Adrenal gland (tissue), 5 donors: Measurements from ENCODE around the gene COL20A1.

Experiments used
- POLR2A ChIP-seq, 2 donors: fragments of 450-650 bp; IDR thresholded peaks; one replicate each; pipeline ENCODE4 v1.6.1; 2017; ENCODE audit warnings: antibody characterized with exemption in 2 of 2, mild to moderate bottlenecking in 2 of 2, moderate library complexity in 1 of 2
- TF ChIP-seq, protein P1 (sequence below), 6 experiments: fragments of 450-650 bp in 4 of 6; fragments of 200-600 bp in 2 of 6; sonication (generic) in 1 of 6; IDR thresholded peaks; 1 replicate in 5 of 6; 2 replicates in 1 of 6; pipeline versions ENCODE4 v1.5.1 to v1.8.0; 2016 to 2021; ENCODE audit warnings: antibody characterized with exemption in 6 of 6, mild to moderate bottlenecking in 2 of 6, moderate library complexity in 1 of 6
- donor health status: DM: no; HTN: no; CAD: no.

DNA sequence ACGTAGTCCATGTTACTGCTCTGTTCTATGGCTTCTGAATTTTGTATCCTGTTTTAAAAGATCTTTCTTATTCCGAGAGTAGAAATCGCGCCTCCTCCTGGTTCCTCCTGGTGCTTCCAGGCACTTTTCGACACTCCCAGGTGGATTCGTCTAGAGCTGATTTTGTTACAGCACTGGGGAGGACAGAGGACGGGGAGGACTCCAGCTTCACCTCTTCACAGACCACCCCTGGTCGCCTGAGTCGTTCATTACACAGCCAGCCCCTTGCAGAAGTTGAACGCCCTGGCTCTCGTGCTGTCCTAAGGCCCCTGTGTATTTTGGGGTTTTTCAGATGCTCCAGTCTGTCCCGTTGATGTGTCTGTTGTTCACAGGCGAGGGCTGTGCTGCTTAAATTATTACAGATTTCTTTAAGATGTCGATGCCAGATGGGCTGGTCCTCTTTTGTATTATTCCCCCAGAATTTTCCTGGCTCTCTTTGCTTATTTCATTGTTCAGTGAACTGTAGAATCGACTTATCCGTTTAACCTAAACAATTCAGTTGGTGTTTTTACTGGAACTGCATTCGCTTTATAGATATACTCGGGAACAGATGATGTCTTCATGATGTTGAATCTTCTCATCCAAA is 30.5 kb downstream of the COL20A1 start:
- TF ChIP-seq, protein P1, sequence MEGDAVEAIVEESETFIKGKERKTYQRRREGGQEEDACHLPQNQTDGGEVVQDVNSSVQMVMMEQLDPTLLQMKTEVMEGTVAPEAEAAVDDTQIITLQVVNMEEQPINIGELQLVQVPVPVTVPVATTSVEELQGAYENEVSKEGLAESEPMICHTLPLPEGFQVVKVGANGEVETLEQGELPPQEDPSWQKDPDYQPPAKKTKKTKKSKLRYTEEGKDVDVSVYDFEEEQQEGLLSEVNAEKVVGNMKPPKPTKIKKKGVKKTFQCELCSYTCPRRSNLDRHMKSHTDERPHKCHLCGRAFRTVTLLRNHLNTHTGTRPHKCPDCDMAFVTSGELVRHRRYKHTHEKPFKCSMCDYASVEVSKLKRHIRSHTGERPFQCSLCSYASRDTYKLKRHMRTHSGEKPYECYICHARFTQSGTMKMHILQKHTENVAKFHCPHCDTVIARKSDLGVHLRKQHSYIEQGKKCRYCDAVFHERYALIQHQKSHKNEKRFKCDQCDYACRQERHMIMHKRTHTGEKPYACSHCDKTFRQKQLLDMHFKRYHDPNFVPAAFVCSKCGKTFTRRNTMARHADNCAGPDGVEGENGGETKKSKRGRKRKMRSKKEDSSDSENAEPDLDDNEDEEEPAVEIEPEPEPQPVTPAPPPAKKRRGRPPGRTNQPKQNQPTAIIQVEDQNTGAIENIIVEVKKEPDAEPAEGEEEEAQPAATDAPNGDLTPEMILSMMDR (IDR thresholded peaks at IDR 0.05) = no peak
- TF ChIP-seq POLR2A (IDR thresholded peaks at IDR 0.05) = no peak
